CD4-positive, alpha-beta T cell treated with Interleukin-10 for 1 hour (primary cell): ENCODE results near the gene SLC25A25.
A peak's percentile ranks its signal among the peaks of the same experiment; 100 is the strongest.

Experiments
- DNase-seq: peaks from one replicate; pipeline ENCODE4 v3.0.0-alpha.2; 2020

The SLC25A25 gene

GRCh38 chr9:128114326-128115186 lies 46.5 kb downstream of the SLC25A25 start:
- no peak for DNase-seq

DNA sequence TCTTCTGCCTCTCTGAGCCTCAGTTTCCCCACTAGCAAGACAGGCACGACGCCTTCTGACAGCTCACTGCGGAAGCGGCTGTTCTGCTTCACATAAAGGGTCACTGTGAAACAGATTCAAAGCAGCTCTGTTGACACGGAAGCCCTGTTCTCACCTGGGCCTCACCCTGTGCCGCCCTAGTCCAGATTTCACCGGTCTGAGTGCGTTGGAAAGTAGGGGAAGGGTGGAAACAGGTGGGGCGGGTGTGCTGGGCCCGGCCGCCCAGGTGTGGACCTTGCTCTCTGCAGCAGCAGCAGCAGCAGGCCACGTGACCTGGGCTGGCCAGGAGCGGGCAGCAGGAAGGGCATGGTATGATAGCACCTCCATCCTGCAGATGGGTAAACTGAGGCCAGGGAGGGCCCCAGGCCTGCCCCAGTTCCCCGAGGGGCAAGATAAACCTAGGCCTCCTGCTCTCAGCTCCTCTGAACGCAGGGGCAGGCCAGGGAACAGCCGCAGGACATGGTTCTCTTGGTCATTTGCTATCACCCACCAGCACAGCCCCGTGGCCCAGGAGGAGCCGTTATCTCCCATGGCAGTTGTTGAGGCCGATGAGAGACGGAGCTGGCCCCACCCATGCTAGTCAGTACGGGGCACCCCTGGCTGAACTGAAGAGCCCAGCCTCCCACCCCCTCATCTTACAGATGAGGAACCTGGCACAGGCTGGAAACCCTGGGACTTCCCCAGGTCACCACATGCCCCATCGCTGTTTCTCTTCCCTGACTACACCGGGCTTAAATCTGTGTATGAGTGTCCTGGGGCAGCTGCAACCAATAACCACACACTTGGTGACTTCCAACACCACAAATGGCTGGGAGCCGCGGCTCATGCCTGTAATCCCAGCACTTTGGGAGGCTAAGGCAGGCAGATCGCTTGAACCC lies 47.4 kb downstream of the SLC25A25 start:
- peak; percentile 15 for DNase-seq

DNA sequence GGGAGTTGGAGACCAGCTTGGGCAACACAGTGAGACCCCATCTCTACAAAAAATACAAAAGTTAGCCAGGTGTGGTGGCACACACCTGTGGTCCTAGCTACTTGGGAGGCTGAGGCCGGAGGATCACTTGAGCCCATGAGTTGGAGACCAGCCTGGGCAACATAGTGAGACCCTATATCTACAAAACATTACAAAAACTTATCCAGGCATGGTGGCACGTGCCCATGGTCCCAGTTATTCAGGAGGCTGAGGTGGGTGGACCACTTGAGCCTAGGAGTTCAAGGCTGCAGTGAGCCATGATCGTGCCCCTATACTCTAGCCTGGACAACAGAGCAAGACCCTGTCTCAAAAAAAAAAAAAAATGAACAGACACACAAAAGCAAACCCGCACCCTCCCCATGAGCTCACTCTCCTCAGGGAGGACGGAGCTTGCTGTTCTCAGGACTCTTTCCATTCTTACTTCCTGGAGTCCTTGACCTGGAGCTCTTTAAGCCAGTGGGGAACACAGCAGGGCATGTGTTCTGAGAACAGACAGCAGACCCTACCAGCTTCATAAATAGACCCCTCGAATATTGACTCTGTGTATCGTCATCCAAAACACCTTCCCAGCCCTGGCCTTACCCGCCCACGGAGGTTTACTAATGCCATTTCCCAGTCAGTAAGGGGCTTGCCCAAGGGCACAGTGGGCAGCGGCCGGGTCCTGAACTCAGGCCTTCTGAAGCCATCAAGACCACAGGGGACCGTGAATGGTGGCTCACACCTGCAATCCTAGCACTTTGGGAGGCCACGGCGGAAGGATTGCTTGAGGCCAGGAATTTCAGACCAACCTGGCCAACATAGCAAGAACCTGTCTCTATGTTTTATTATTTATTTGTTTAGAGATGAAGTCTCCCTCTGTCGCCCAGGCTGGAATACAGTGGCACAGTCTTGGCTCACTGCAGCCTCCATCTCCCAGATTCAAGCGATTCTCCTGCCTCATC lies 48.4 kb downstream of the SLC25A25 start:
- no peak for DNase-seq

DNA sequence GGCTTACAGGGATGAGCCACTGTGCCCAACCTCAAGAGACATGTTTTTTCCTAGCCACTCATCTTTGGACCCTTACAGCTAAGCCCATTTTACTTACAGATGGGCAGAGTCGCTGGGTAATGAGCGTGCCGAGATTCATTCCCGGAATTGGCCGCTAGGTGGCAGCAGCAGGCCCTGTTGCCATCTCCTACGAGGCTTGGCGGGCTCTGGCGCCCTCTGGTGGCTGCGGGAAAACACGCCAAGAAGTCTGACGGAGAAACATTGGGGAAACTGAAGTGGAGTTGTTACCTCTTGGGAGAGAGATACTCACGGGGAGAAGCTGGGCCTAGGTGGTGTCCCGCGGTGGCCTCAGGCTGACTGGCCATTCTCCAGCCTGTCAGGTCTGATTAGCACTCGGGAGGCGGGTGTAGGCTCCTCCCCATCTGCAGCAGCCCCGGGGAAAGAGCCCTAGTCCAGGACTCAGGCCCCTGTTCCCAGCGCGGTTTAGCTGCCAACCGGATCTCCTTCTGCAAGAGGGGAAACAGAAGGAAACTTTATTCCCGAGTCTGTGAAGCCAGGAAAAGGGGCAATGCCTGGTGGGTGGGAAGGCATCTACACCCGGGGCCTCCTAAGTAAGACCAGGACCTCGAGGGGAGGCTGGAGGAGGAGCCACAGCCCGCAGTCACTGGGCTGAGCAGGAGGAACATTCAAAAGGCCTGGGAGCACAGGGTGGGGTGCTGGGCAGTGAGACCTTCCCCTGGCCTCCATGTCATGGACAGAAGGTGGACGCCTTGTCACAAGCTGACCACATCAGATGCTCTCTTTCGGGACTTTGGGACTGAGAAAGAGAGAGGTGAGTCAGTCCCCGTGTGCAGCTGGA lies 49.8 kb downstream of the SLC25A25 start:
- DNase-seq, result peak; percentile 94

DNA sequence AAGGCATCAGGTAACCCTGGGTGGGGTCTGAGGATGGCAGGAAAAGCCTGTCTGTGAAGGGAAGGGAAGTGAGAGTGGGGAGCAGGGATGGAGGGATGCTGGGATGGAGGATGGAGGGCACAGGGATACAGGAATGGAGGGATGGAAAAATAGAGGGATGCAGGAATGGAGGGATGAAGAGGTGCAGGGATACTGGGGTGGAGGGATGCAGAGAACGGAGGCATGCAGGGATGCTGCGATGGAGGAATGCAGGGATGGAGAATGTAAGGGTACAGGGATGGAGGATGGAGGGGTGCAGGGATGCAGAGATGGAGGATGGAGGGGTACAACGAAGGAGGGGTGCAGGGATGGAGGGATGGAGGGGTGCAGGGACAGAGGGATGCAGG lies 50.4 kb downstream of the SLC25A25 start:
- no peak for DNase-seq

- no peak for DNase-seq
Observed at GRCh38 chr9:128118971-128119665, 51.1 kb downstream of the SLC25A25 start.

DNA sequence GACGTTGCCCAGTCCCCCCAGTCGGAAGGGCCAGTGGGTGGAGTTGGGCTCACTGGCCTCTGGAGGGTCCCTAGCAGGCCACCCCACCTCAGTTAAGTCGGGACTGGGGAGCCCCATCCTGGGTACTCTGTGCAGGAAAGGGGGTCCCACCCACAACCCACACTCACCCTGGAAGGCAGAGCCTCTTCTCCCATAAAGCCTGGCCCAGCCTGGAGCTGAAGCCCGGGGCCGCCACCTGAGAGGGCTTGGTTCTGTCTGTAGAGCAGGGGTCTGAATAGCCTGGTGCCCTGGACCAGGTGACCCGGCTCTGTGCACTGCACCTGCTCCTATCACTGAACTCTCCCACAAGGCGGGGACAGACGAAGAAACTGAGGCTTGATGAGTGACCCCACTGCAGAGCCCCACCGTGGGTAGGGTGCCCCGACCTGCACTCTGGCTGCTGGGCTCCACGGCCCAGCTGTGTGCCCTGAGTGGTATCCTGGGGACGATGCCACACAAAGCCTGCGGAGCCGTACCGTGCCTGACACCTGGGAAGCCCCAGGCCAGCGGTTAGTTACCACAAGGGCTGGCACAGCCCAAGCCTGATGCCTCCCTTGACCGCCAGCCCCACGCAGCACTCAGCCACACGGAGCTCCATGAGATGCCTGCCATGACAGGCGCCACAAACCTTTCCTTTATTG lies 52.2 kb downstream of the SLC25A25 start:
- DNase-seq, result no peak

DNA sequence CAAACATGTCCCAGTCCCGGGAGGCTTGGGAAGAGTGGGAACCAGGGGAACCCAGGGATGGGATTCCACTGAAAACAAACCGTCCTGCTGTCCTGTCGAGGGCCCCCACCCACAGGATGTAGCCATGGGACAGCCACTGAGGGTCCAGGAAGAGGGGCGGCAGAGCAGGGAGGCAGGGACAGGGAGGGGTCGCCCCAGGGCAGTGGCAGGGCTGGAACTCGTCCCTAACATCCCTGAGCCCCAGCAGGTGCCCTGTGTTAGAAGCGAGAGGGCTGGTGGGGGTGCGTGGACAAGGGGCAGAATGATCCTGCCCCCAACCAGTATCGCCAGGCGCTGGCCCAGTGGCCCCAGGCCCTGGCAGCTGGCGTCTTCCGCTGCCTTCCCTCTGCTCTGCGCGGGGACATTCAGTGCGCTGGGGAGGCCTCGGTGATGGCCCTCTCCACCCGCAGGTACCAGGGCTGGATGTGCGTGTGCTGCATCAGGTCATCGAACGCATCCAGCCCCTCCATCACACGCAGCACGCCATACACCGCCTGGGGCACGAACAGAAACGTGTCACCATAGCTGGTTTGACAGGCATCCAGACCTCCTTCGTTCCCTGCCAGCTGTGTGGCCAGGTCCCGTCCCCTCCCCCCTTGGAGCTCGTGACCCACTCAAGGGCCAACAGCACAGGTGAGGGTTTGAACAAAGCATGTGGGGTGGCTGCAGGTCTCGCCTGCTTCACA lies 52.9 kb downstream of the SLC25A25 start:
- no peak for DNase-seq

DNA sequence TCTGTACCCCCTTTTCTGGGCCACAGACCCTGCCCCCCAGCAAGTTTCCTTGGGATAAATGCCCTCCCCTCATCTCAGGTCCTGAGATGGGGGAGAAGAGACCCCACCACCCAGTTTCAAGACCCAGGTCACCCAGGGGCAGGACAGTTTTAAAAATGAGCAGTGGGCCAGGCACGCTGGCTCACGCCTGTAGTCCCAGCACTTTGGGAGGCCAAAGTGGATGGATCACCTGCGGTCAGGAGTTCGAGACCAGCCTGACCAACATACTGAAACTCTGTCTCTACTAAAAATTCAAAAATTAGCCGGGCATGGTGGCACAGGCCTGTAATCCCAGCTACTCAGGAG lies 53.4 kb downstream of the SLC25A25 start:
- DNase-seq, result no peak

DNA sequence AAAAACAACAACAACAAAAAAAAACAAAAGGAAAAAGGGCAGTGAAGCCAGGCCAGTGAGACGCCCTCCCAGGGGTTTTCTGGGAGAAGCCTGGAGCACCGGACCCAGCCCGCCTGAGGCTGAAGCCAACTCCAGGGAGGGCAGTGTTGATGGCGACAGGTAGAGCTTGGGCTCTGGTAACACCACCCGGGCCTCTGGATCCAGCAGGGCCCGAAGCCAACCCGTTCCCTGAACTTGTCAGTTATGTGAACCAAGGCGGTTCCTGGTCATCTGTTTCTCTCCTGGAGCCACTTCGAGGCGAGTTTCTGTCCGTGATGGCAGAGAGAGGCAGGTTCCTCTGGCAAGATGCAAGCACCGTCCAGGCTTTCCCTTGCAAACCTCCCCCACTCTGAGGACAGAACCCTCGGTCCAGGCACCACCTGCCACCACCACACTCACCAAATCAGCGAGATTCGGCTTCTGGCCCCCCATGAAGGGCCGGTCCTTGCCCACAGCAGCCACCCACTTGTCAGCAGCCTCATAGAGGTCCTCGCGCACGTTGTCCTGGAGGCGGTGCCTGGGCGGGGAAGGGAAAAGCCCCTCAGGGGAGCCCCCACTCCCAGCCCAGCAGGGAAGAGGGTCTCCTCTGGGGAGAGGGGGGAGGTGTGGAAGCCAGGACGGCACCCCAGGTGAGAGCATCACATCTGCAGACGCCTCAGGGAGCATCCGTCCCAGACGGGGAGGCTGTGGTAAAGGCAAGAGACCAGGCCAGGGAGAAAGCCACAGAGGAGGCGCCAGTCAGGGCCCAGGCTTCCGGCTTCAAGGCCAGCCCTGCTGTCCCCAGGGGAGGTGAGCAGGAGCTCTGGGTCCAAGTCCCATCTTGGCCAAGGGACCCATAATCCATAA lies 54.1 kb downstream of the SLC25A25 start:
- DNase-seq, result no peak

DNA sequence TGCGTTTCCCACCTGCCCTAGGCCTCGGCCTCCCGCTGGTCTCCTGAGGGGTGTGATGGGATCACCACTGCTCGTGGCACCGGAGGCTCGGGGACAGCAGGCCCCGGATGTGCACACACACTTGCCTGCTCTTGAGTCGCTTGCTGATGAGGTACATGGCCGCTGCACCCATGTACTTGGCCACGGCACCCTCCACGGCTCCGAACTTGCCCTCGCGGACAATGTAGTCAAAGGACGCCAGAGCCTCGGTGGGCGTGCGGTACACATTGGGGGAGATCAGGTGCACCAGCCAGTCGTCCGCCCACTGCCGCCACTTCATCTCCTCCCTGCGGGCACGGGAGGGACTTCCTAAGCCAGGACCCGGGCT lies 54.8 kb downstream of the SLC25A25 start:
- no peak for DNase-seq

DNA sequence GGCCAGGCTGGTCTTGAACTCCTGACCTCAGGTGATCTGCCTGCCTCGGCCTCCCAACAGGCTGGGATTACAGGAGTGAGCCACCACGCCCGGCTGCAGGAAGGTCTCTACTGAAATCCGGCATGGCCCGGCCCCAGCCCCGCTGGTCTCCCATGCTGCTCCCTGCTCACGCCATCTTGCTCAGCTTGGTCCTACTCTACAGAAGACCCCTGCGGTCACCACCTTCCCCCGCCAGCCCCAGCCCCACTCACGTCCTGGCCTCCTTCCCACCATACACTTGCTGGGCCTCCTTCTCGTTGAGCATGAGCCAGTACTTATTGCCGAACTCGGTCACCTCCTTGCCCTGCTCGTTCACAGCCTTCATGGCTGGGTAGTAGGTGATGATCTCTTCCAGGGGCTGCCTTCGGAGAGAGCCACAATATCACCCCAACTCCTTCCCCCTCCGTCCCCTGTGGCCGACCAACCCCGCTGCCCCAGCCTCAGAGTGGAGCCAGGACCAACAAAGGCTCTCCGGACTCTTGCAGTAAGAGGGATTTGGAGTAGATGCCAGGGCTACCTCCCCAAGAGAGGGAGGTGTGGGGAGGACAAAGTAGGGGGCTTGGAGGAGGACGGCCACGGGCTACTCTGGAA lies 55.5 kb downstream of the SLC25A25 start:
- DNase-seq, result no peak

DNA sequence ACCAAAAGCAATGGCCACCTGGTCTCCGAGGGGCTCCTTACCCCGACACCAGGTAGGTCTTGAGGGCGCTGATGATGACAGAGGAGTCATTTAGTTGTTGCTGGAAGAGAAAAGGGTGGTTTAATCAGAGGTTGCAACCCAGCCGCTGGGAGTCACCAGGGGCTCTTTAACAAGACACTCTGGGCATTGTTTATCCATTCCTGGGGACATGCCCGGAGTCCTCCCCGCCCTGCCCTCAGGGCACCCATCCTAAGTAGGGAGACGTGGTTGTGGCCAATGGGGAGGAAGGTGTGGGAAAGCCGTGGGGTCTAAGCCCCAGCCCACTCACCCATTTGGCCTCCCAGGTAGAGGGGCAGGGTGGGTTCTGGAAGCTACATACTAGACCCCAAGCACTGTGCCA lies 56.4 kb downstream of the SLC25A25 start:
- no peak for DNase-seq

GRCh38 chr9:128124873-128125579 lies 57.0 kb downstream of the SLC25A25 start:
- DNase-seq, result peak; percentile 56

DNA sequence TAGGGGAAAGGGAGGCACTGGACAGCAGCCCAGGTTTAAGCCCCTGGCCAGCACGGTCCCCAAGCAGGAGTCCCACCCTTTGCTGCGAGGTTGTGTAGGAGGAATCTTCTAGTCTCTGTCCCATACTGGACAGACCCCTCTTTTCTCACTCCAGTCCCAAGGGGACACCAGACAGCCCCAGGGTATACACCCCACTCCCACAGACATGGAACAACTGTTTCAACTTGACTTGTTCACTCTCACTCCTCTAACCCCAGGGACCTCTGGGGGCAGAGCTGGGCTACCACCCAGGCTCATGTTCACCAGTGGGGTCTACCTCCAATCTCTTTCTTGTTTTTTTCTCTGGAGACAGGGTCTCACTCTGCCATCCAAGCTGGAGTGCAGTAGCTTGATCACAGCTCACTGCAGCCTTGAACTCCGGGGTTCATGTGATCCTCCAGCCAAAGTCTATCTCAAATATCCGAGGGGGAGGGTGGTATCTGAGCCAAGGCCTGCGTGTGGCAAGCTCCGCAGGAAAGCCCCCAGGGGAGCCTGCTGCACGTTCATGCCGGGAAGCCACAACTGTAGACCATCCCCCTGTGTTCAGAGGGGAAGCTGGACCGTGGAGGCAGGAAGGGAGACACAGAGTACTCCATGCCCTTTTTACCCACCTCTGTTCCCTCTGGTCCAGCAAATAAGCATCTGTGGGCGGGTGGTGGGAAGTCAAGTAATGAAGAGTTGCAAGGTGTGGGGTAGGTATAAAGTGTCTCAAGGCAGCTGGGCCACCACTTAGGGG lies 57.7 kb downstream of the SLC25A25 start:
- DNase-seq, result no peak

DNA sequence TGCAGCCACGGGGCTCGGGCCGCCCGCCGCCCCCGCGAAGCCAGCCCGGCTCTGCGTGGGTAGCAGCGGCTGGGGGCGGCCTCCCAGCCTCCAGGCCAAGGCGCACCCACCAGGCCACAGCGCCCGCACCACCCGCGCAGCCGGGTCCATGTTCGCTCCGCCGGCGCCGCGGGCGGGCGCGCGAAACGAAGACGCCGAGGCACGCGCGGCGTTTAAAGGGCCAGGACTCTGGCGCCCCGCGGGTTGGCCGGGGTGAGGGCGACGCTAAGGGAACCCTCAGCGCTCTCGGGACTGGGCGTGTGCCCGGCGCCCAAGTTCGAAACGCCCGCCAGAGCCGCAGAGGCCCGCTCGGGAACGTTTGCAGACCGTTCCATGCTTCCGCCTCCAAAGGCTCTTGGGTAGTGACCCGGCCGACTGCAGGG lies 59.5 kb downstream of the SLC25A25 start, which contains the start of gene PTGES2:
Gene PTGES2 (minus strand): TSS at position 162 of the 422 bp plus-strand sequence. CDS start 12 bp downstream, at position 150.
- DNase-seq, result peak; percentile 87
